Measurements from ENCODE around the gene GLRX3.
"Not testable (repeated sequence)": the region's sequence is repeated elsewhere in the genome, so short reads cannot be mapped to it uniquely, and the experiment has no call there.

The GLRX3 gene

DNA sequence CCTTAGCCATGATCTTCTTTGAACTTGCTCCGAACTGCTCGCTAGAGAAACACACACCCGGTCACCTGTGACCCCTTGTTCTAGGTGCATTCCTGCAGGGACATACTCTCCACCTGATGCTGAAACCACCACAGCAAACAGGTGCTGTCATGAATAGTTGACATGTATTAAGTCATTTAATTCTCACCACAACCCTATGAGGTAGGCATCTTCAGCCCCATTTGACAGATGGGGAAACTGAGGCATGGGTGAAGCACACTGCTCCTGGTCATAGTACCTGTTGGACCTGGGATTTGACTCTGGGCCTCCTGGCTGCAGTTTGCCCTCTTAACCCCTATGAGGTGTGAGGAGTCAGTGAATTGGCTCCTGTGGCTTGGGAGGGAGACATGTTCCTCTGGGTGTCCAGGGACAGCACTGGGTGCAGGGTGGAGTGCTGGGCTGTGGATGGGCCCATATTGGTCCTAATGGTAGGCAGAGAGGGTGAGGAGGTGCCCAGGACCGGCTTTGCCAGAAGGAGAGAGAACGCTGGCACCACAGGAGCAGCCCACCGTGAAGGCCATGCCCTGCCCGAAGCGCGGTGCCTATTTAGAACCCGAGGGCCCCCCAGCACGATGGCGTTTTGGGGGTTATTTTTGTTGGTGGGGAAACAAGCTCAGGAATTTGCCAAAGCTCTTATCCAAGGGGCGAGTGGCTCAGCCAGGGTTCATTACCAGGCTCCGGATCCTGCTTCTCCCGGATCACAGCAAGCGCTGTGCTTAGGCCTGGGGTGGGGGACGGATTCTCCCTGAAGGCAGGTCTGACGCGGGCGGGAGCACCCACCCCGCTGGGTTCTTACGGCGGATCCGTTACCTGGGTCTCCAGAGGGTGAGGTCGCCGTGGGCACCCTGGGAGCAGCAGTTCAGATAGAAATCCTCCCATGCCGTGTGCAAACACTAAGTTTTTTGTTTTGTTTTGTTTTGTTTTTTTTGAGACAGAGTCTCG, 52.3 kb downstream of the GLRX3 start:
- no peak for DNase-seq

DNA sequence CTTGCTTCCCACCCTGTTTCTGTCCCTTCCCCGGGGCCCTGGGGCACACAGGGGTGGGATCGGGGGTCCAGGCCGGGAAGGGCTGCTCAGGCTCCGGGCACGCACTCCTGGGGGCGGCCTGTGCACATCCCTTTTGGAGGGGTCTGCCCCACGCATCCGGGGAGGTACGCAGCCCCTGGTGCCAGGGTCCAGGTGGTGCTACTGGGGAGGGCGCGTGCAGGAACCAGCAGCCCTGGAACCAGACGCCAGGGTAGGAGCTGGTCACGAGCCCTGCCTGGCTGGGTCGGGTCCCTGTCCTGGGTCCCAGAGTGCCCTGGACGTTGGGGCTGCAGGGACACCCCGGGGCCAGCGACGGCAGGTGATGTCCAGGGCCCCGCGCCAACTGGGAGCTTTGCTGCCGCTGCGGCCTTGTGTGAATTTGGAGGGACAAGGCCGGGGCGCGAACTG, 53.4 kb downstream of the GLRX3 start:
- DNase-seq: peak in 2 of 56 donors; percentile 15 to 26

DNA sequence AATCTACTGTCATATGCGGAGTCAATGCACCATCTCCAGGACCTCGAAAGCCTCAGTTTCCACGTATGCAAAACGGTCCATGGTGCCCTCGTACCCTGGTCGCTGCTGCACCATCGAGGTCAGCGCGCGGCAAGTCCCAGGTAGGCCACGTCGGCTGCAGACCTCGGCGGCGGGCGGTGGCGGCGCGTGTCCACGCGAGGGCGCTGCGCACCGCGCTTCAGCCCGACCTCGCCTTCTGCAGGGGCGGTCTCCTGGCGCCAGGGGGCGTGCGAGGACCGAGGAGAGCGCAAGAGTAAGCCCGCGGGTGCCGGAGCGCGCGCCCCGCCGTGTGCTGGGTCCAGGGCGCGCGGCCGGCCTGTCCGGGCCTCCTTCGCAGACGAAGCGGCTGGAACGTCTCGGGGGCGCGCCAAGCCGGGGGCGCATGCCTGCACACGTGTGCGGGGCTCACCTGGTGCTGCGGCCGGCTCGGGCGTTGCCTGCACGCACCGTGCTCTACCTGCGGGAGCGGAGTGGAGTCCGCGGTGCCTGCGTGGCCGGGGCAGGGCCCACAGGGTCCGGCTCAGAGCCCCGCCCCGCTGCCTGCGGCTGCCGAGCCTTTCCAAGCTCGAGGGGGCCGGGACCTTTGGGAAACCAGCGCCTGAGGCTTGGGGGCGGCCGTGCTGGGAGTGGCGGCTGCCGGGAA, 54.0 kb downstream of the GLRX3 start:
- DNase-seq: peak in 53 of 56 donors; percentile 29 to 93 (median 70)

DNA sequence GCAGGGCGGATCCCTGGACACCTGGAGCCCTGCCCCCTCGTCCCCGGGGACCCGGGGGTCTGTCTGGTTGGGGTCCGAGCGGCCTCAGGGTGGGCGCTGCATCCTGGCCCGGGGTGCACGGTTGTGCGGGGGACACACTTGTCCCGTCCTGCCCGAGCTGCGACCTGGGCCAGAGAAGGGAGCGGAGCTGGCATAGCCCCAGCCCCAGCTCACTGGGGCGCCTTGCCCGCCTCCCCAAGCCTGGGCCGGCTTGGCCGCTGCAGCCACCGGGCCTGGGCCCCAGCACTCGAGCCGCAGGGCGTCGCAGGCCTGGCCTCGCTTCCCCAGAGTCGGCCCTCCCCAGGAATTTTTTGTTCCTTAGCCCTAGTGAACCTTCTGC, 54.5 kb downstream of the GLRX3 start:
- no peak for DNase-seq

DNA sequence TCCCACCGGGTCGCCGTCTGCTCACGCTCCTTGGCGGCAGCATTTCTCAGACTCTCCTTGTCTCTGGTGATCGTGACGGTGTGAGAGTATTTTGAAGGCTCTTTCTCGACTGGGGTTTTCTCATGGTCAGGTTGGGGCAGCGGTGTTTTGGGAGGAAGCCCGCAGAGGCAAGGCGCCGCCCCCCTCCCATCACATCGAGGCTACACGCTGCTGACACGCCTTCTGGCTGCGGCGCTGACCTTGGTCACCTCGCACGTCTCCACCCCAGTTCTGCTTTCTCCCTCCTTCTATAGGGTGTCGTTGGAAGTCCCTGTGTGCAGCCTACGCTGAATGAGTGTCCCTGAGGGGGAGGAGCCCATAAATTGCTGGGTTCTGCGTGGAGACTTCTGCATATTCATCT, 55.2 kb downstream of the GLRX3 start:
- DNase-seq: no peak

DNA sequence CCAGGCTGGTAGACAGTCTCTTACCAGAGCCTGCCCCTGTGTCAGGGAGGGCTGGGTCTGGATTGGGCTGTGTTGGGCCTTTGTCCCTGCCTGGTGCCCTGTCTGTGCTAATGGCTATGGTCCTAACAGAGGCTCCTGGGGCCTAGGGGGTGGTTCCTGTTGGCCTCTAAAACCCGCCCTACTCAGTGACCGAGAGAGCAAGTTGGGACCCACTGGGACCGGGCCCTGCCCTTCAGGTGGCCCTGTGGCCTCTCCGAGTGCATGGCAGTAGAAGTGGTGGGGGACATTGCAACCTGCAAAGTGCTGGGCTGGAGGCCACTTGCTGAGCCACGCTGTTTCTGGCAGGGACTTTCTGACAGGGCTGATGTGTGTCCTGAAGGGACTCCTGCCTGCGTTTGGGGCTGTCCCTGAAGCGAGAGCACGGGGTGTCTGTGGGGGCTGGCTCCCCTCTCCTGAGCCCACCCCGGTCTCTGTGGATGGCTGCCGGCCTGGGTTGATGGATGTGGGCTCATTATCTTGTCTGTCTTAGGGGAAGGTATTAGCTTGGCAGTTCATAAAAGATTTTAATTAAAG, 56.2 kb downstream of the GLRX3 start:
- no peak for DNase-seq

DNA sequence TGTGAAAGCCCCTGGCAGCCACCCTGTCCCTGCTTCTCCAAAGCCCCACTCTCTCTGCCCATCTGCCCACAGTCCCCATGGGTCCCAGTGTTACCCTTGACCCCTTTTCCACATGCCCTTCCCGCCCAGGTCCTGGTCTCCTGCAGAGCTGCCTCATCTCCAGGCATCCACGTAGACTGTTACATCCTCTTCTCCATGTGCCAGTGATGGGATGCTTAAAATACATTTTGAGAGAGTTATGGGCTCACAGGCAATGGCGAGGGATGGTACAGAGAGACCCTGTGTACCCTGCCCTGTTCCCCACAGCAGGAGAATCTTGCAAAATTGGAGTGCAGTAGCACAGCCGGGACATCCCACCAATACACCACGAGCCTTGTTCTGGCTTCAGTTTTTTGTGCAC, 56.8 kb downstream of the GLRX3 start:
- no peak for DNase-seq

DNA sequence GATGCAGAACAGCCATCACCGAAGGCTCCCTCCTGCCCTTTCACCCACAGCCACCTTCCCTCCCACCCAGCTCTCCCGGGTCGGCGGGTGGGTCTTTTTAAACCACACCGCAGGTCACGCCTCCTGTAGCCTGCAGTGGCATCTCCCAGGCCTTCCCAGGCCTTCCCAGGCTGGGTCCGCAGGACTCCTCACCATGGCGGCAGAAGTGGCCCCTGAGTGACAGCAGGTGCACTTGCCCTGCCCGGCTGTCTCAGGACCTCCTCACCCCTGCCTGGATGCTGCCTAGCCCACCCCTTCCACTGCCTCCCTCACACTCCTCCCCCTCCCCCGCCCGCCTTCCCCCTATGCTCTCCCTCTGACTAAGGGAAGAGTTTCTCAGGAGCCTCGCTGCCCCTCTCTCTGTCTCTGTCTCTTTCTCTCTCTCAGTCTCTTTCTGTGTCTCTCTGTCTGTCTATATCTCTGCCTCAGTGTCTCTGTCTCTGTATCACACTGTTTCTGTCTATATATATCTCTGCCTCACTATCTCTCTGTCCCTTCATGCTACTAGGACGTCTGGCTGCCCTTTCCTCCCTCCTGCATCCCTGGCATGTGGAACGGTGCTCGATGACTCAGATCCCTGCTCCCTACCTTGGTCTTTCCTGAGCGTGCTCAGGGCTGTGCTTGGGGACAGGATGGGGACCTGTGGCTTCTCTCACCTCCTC, 57.5 kb downstream of the GLRX3 start:
- no peak for DNase-seq

DNA sequence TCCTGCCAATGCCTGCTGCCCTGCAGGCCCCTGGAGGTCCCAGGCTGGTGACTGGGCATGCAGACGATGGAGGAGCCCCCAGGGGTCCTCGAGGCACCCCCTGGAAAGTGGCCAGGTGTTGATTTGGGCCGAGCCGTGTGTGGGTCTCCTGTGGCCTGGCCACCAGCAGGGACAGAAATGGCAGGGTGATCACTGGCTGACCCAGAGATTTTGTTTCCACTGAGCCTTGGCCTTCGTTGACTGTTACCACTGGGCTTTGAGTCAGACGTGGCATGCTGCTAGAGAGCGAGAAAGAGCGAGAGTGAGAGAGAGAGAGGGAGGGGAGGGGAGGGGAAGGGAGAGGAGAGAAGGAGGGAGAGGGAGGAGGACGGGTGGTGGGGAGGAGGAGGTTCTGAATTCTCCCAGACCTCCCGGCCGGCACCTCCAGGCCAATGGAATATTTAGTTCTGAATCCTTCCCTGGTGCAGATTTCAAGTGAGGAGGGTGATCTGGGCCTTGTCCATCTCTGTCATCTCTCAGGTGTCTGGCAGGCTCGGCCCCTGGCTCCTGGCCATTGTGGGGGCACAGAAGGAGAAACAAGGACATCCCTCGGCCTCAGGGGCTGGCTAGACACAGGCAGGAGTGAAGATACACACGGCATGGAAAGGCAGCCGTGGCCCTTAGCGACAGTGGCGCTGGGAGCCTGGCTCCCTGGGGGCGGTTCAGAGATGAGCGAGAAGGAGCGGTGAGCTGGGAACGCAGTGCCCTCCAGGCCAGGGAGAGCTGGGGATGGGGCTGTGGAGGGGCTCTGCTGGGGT, 58.2 kb downstream of the GLRX3 start:
- DNase-seq: no peak

DNA sequence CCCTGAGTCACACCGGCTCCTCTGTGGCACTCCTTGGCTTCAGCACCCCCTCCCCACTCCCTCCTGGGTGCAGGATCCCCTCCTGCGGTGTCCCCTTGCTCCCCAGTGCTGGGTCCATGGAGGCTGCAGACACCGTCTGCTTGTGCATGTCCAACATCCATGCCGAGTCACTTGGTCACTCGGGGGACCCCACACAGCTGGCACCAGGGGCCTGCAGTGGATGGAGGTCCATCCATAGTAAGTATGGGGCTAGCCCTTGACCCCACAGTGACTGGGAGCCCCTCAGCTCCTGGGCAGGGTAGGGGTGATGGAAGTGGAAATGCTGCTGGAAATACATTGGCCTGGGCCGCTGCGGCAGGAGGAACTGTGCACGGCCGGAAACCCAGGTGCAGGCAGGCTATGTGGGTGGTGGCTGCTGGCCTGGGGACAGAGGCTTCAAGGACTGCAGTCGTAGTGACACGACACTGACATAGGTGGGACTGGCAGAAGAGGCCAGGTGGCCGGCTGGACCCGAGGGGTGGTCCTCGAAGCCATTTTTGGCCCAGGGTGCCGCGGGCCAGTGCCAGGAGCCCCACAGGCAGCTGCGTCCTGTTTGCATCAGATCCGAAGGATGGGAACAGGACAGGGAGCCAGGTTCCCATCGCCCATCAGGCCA, 58.9 kb downstream of the GLRX3 start:
- no peak for DNase-seq

DNA sequence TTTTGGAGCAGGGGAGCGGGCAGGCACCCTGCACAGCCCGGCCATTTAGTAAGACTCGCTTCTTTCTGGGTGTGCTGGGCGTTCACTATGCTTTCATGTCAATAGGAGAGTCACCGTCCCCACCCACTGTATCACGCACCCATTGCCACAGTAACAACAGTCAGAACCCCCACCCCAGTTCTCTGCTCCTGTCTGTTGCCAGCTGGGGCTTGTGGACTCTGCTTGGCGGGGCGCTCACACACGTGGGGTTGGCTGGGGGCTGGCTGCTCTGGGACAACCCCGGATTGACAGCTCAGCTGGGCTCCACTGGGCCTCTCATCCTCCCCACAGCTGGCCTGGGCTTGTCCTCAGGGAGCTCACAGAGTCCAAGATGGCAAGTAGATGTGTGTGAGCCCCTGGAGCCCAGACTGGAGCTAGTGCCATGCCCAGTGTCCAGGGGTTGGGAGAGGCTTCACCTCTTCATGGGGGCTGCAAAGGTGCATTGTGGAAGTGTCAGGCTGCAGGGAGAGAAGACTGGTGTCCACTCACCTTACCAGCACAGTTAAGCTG, 59.6 kb downstream of the GLRX3 start:
- no peak for DNase-seq

DNA sequence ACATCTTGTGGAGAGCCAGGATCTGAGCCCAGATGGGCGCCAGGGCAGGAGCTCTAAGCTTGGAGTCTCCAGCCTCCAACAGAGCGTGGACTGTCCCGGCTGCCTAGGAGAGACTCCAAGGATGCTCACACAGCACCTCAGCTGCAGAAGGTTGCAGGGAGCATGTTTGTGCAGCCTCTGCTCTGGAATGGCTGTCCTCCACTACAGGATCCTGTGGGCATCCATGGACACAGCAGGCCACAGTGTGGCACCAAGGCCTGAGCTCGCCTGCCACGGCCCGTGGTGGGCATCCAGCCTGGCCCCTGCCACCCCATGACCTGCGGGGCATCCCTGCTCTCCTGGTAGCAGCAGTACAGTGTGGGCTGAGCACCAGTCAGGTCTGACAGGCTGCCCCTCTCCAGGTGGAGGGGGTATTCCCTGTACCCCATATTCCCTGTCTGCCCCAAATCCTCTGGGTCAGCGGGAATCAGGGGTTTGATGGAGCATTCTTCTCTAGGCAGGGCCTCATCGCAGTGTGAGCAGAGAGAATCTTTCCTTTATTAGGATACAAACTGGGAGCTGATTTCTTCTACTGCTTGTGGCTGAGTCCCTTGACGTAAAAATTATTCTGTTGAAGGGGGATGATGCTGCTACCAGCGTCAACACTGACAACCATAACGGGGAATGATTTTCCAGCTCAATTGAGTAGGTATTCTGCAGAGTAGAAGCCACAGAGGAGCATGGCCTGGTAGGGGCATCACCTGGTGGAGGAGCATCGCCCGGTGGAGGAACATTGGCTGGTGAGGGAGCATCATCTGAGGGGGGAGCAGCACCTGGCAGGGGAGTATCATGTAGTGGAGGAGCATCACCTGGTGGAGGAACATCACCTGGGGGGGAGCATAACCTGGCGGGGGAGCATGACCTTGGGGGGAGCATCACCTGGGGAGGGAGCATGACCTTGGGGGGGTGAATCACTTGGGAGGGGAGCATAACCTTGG, 60.6 kb downstream of the GLRX3 start:
- no peak for DNase-seq

DNA sequence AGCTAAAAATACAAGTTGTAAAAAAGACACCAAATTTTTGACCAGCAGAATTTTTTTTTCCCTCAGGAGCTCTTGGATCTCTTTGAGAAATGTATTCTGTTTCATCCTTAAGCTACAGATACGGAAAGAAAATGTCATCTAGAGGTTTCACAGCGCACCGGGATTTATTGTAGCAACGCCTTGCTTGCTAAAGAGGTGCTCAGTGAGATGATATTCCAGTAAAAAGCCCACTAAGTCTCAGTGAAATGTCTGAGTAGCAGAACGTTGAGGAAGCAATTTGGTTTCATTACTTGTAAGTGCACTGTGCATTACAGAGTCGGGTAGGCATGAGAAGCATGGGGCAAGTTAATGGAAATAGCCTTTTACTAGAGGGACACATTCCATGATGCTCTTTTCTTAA, 62.5 kb downstream of the GLRX3 start:
- no peak for DNase-seq

DNA sequence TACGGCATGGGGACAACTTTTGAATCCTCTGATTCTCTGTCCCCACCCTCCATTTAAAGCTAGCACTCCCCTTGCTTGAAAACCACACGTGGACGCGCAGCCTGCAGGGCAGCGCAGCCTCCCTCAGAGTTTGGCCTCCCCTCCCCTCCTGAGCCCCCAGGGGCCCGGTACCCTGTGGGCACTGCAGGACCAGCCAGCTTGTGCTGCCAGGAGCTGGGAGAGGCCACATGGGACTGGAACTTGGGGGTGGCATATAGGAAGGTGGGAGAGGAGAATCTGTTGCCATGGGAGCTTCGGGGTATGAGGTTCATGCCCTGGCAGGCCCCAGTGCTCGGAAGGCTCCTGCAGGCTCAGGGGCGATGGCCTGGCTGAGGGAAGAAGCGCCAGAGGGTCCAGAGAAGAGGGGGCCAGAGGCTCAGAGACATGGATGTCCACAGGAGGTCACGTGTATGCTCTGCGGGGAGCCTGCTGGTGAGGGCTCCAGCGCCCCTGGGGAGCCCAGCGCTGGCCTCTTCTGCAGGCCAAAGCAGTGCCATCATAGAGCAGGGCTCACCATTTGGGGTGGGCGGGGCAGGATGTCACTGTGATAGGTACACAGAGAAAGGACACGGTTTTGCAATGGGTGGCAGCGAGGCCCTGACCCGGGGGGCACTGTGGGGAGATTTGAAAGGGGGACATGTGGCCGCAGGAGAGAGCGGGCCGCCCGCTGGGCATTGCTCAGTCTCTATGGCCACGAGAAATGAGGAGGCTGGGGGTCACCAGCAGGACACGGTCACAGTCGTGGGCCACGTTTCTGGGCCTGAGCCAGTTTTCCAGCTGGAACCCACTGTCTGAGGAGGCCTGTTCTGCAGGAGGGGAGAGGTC, 64.2 kb downstream of the GLRX3 start:
- DNase-seq: no peak

DNA sequence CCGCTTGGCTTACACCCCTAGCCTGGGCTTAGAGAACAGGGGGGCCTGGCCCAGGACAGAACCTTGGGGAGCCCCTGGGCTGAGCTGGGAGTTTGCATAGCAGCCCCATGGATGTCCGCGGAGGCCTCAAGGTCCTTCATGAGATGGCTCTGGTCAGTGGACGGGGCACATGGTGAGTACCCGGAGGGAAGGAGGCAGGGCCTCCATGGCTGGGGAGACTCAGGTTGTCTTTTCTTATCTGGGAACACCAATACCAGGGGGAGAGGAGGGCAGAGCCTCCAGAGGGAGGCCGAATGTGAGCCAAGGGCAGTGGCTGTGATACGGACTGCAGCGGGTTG, 64.8 kb downstream of the GLRX3 start:
- no peak for DNase-seq

DNA sequence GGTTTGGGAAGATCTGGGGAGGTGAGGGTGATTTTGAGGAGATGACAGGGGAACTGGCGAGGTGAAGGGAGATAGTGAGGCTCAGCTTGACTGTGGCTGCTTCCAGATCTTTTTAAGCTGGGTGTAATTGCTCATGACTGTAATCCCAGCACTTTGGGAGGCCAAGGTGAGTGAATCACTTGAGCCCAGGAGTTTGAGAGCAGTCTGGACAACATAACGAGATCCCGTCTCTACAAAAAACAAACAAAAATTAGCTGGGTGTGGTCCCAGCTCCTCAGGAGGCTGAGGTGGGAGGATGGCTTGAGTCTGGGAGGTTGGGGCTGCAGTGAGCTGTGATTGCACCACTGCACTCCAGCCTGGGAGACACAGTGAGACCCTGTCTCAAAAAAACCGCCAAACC, 66.0 kb downstream of the GLRX3 start:
- DNase-seq: not testable (repeated sequence)

DNA sequence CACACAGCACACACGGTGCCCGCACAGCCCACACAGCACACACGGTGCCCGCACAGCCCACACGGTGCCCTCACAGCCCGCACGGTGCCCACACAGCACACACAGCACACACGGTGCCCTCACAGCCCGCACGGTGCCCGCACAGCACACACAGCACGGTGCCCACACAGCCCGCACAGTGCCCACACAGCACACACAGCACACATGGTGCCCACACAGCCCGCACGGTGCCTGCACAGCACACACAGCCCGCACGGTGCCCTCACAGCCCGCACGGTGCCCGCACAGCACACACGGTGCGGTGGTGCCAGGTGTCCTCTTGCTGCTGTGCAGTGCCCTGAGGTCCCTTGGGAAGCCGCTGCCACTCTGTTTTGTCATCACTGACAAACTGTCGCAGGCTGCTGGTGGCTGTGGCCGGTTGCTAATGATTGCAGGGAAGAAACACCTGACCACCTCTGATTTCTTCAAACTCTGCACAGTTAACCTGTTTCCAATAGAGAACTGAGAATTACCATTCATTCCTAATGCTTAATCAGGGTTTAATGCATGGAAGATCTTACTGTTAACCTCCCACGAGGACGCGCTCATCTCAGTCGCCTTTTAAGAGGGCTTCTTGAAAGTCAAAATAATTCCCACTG, 66.9 kb downstream of the GLRX3 start:
- DNase-seq: peak in 6 of 56 donors; percentile 5 to 28 (median 7)
